Measurements from ENCODE around the gene MFRP.

Gene MFRP

DNA sequence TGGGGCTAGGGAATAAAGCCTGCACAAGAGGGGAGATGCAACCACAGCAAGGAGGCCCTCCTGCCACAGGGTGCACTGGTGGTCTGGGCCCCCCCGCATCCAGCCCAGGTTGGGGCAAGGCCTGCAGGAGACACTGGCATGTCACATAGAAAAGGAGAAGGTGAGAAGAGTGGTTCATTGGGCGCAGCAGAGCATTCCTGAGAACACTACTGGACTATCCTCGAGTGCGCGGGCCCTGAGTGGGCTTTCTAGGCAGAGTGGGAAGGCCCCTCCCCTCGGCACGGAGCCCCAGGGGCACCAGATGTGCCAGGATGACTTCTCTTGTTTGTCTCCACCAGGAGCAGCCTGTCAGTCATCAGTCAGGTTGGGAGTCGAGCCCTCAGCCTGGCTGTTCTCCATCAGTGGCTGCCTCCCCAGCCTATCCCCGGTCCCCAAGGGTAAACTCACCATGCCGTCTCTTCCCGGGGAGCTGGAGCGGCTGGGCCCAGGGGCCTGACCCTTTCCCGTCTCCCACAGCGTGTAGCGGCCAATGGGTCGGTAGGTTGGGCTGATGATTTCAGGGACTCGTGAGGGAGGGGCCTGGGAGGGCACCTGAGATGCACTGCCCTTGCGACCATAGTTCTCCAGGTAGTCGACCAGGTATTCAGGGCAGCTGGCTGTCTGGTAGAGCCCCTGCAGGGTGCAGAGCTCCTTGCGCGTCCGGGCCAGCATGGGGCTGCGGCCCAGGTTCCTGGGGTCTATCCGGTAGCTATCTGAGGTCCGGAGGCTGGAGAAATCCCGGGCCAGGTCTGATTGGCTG is 26.0 kb upstream of the MFRP start:
- DNase-seq = no peak

DNA sequence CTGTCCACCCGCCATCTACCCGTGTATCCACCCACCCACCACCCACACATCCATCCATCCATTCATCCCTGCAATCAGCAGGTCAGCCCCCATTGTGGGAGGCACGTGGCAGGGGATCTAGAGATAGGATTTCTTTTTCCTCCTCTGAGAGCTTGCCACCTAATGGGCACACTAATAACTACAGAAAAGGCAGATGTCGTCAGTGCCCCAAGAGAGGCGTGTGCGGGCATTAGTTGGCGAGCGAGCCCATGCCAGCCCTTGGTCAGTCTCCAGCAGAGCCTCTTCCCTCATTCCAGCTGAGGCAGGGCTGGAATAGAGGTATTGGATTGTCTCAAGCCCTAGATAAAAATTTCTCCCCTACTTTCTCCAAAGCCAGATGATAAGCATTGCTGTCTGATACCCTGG is 25.3 kb upstream of the MFRP start:
- no peak for DNase-seq

DNA sequence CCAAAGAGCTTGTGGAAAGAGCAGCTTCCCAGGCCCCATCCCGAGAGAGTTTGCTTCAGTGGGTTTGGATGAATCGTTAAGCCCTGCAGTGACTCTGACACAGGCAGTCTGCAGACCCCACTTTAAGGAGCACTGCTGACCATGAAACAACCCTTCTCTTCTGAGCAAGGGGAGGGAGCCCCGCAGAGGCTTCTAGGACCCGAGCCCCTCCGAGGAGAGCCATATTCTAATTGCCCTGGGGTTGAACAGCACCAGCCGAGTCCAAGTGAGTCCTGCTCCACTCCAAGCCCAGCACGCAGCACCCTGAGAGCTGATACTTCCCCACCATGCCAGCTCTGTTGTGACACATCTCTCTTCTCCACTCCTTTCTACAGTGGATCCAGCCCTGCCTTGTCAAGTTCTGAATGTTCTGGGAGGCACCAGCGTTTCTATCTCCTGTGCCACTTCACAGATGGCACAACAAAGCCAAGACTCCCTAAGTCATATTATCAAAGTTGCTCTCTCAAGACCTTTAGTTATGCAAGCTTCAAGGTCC is 24.6 kb upstream of the MFRP start:
- no peak for DNase-seq

DNA sequence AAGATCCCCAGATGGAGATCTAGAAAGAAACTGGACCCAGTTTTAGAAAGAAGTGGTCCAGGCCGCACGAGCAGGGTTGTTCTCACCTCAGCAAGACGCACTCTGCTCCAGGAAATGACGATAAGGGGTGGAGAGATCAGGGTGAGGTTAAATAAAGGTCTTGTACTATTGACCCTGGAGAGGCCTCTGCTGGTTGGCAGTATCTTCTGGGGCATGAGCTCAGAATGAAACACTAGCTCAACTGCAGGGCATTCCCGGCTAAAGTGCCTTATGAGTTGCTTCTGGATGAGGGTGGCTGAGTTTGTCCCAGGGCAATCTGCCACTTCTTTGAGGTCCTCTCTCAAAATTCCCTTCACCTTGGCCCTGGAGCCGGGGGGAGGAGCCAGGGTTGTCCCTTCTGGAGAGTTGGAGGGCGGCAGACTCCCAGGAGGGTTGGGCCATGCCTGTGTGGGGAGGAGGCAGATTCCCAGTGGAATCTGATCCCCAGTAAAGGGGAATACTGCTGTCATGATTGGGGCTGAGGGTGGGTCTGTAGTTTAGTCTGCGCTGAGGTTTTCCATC is 24.1 kb upstream of the MFRP start:
- no peak for DNase-seq

DNA sequence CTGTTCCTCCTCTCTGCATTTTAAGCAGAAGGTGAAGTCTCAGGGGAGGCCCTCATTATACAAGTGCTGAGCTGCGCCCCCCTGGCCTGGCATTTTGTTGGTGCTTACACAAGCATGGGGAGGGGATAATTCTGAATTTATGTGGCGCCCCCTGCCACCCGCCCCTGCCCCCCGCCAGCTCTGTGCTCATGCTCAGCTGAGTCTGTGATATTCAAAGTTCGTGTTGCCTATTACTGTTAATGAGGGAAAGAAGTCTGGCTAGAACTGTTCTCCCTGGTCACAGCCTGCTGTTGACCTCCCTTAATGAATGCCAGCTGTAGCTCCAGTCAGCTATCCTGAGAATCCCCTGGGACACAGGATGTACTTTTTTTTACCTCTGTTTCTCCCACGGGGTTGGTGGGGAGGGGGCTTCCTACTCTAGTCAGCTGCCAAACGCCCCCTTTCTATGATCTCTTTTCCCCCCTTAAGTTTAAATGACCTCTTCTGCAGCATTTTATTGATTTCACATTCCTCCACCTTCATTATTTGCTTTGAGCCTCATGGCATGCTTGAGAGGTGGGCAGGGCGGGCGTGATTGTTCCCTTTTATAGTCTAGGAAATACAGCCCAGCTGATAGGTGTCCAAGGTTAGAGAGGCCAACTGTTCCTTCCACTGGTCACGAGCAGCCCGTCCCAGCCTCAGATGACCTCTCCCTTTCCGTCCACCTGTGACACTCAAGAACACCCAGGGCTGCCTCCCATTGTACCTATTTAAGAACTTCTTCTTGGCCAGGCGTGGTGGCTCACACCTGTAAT is 22.8 kb upstream of the MFRP start:
- no peak for DNase-seq

DNA sequence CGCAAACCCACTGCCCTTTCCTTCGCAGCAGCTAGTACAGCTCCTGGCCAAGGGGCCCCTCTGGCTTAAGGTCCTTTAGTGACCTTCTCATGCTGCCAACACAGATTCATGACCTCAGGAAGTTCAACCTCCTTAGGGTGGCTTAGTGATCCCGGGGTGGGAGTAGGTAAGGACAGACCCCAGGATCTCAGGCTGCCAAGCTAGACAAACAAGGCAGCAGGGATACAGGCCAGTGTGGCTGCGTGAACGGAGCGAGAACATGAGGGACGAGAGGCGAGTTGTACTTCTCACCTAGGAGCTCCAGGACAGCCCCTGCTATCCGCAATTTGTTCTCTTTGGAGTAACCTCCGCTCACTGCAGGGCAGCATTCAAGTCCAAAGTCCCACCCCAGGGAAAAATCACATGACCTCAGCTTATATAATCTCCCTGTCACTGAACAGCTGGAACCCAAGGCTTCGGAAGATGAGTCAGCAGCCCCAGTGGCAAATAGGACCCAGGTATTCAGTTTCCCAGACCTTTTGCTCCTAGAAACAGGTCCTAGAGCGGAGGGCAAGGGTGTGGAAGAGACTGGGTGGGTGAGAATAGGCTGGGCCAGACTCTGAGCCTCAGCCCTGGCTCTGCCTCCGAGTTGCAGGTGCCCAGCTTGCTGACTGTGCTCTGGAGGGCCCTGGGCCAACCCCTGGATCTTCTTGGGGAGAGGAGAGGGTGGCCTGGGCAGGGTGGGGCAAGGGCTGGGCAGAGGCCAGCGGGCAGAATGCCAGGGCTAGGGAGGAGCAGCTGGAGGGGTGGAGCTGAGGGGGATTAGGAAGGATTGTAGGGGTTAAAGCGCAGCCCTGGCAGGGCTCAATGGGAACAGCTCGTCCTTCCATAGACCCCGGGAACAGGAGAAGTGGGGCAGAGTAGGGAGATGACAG is 21.9 kb upstream of the MFRP start:
- no peak for DNase-seq

DNA sequence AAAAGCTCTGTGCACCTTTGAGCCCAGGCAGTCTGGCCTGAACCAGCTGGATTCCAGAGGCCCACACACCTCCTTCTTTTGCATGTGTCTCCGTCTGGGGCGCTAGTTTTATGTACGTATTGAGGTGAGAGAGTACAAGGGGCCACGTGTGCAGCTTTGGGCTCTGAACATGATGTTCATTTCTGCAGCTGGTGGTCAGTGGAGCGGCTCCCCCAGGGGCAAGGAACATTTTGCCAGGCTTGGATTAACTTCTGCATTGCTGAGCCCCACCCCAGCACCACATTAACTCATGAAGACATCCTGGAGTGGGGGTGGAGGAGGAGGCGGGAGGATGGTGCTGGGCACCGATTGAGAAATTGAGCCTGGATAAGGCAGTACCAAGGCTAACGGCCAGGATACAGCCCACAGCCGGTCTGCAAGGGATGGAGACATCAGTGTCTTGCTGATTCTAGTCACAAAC is 21.2 kb upstream of the MFRP start:
- no peak for DNase-seq

DNA sequence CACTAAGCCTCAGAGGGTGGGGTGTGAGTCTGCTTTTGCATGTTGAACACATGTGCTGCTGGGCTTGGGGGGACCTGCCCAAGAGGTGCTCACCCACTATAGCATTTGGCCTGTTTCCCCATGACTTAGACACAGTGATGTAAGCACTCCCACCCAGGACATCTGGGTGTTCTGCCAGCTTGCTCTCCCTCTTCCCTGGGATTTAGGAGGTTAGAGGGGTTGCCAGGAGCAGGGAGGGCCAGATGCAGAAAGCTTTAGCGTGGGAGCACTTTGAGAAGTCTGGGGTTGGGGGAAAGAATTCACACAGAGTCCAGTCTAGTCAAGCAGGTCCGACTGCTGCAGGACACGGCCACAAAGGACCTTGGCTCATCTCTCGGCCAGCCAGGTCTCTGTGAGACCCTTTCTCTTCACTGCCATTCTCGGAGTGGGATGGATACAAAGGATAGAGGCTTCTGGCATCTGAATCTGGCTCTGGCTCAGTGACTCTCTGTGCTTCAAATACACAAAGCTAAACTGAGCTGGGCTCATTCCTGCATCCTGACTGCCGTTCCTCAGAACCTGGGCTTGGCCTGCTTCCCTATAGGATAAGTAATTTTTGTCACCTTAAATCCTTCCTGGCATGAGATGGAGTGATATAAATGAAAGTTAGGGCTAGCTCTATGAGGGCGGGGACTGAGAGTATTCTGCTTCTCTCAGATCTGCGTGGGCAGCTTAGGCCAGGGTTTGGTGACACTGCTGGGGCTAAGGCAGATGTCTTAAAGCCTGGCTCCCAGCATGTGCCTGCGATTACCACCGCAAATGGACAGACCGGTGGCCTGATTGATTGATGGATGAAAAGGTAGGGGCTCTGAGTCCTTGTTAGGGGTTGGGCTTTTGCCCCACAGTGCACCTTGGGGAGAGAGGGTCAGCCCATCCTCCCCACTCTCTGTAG is 20.4 kb upstream of the MFRP start:
- no peak for DNase-seq

DNA sequence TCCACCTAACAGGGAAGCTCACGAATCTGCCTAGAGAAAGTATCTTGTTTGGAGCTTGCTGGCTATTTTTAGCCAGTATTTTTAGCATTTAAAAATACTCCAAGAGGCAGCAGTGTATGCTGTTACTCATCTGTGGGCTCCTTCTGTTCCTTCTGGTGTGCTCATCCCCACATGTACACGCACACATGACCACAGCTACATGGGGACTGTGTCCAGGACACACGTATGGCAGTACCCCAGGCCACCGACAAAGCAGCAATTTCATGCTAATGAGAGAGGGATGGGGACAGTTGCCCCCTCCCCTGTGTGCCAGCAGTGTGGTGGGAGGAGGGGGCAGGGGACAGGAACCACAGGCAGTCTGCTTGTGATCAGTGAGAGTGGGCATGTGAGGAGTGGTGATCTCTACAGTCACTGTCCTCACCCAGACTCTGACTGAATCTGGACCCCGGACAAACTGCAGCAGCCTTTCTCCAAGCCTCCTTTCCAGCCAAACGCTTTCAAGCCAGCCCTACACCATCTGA is 18.6 kb upstream of the MFRP start:
- no peak for DNase-seq

DNA sequence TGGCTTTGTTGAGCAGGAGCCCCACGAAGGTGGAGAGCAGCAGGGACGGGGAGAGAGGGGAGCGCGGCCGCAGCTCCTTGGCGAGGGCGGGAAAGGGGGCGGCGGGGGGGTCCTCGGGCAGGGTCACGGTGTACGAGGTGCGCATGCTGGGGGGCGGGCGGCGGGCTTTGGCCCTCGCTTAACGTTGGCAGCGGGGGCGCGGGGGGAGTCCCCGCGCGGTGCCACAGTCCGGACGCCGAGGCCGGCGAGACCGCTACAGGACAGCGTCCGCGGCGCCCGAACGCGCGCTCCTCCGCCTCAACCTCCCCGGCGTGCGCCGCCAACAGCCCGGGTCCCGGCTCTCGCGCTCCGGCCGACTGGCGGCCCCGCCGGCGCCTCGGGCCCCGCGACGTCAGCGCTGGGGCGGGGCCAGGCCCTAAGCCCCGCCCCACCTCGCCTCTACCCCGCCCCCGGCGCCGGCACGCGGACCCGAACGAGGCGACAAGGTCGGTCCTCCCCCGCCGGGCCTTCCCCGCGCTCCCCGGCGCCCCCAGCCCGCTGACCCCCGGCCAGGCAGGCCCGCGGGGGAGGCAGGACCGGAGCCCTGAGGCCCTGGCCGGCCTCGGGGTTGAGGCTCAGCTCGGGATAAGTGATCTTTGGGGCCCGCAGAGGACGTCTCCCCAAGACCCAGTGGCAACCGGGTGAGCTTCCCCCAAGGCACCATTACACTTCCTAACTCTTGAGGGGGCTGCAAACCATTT is 17.5 kb upstream of the MFRP start:
- DNase-seq = peak; percentile 63

DNA sequence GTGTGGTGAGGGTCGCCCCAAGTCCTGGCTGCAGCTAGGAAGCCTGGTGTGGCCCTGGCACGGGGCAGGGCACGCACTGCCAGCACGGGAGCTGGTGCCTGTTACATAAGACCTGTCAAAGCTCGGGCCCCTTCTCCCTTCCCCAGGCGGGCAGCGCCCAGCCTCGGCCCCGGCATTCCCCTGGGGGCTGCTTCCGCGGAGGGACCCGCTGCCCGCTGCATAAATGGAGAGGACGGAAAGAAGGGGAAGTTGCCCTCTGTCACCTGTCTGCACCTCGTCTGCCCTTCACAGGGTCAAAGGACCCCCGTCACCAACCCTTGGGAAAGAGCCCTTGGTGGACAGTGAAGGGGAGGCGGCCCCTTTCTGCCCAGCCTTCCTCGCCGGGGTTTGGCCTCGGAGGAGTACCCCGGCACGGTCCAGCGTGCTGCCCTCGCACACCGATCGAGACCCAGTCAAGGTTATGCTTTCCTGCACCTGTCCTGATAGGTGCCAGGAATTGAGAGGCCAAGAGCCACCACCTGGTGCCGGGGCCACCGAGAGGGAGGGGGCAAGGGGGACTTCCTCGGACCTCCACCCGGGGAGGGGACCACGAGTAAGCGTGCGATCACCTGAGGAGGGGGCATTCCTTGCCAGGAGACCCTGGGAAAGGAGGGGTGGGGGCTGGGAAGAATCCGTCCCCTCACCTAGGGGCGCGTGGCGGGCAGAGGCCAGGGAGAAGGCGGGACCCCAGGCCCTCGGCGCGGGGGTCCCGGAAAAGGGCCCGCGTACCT is 16.8 kb upstream of the MFRP start:
- no peak for DNase-seq

DNA sequence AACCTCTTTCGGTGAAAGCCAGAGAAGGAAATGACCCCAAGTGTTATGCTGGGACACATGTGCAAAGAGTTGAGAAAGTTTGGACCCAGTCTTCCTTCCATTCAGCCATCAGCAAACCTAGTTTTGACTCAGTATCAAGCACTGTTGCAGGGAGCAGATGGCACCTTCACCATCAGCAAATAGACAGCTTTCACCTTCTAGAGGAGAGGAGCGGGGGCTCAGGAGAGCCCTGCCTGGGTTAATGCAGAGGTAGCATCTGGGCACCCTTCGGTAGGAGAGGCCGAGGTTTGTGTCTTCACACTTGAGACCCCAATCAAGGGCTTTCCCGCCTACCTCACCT is 16.2 kb upstream of the MFRP start:
- DNase-seq = no peak

DNA sequence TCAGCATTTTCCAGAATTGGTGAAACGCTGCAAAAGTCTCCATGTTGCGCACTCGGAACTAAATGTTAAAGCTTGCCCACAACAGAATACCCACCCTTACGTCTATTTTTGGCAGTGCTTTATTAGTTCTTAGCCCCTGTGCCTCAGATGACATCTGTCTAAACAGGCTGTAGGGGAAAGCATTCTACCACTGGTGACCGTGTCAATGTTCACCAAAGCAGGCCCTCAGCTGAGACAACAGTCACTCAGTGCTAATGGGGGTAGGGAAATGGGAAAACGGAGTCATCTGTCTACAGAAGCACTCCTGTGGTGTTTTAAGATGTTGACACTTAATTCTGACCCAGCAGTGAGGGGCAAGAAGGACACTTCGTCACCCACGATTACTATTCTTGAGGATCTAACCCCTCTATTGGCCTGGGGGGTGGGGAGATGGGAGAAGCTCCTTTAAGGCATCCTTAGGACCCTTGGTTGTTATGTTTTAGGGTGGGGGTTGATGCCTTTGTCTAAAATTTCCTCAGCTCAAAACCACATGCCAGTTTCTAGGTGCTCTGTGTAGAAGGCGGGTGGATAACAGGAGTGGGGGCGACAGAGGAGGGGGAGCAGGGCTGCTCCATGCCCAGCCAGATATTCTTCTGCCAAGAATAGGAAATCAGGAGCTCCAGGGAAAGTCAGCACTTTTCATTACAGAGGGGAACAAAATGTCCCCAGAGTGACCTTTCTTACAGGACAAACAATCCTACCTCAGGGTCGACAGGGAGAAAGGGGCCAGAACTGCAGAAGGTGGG is 15.6 kb upstream of the MFRP start:
- DNase-seq = no peak

DNA sequence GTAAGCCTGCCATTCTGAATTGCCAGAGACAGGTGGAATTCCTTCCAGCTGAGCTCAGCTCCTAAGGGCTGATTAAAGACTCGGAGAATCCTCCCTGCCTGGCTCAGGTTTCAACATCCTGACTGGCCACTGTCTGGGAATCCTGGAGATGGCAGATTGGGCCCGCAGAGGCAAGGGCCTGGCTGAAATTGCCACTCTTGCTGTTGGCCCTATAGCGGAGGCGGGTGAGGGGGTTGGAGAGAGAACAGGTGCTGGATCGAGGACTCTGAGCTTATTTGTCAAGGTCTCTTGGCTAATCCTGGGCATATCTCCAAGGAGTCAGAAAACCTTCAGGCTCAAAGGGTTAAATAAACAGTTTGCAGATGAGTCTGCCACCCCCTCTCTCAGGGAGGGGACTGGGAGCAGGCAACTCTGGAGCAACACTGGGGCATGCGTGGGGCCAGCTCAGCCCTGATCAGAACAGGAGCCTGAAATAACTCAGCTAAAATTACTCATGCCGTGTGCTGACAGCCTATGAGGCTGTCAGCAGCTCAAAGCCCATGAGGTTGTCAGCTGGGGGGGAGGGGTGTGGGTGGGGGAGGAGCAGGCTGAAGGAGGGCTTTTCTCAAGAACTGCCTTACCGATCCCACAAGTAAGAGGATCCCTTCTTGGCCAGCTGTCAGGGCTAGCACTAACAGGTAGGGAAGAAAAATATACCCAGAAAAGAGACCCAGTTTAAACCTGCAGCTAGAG is 14.7 kb upstream of the MFRP start:
- DNase-seq = peak; percentile 73

DNA sequence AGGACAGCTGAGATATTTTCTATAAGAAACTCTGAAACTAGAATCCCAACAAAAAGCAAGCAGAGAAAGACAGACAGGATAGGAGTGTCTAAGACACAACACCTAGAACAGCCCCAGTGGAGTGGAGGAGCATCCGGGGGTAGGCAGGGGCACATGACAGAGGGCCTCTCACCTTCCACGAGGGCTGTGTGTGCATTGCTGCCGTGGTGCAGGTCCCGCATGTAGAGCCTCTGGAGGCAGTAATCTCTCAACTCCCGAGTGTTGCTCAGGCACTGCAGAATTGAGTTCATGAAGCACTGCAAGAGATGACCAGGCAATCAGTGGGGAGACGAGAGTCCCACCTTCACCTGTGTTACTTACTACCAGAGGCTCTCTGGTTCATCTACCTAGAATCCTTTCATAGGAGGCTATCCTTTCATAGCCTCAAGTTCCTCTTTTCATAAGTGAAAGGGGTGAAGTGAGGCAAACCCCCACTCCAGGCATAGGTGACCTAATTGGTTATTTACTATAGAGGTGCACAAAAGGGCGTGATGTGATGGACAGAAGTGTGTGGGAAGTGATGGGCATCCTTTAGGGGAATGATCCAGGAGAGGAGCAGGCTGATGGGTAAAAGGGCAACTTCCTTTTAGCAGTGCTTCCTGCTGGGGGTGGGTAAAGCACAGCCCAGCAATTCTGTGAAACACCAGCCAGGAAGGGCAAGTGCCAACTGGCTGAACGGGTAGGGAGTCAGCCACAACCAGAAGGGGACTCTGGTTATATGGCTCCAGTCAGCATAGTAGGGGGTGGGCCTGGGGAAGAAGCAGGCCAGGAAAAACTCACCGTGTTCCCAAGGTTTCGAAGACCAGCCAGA is 13.1 kb upstream of the MFRP start:
- DNase-seq = no peak

DNA sequence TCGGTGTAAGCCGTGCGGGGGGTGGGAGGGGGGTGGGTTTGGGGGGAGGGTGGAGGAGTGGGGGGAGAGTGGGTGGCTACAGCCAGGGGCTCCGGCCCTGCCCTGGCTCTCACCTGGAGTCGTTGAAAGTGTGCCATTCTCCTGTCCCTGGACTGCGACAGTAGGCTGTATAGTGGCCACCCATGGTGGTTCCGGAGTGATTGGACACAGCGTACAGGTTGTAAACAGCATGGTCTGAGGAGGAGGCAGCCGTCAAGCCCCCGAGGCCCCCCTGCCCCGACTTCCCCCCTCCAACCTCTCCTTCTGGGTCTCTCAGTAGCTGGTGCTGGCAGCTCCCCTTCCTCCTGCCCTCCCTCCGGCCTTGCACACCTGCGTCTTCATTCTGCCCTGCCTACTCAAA is 10.6 kb upstream of the MFRP start:
- DNase-seq = no peak

DNA sequence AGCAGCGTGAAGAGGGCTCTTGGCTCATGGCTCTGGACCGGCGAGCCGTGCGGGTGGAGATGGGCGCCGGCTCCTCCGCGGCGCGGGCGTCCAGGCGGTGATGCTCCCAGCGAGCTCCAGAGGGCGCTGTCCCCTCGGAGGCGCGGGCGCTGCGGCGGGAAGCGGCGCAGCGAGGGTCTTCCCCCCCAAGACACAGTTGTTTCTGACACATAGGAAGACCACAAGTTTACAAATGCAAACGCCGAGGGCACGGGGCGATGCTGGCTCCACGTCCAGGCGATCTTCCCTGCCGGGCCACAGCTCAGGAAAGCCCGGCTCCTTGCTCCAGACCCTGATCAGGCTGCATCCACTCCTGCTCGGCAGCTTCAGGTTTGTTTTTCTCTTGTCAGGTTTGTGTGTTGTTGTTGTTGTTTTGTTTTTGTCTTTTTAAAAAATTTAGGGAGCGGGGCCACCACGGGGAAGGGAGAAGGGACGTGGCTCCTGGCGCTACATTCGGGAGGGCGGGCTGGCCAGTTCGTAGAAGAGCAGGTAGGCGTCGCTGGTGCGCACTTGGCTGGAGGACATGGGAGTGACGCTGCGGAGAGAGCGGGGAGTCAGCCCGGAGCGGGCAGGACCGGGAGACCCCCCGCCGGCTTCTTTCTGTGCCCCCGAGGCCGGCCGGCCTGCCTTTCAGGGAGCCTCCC is 10.0 kb upstream of the MFRP start:
- peak; percentile 79 for DNase-seq

Measured in activated CD4-positive, alpha-beta T cell treated with anti-CD3 and anti-CD28 coated beads, Interleukin-2, Interleukin-6, amounts not matched to agents 100 ng/mL and 50 ng/mL, durations not matched to agents 16 hours and 8 hours (primary cell).